ENCODE results near the gene CDCA3.

CDCA3 gene

GRCh38 chr12:6831450-6831995 is 19.6 kb downstream of the CDCA3 start:
- DNase-seq = no peak

GRCh38 chr12:6830999-6831398 is 20.1 kb downstream of the CDCA3 start:
- no peak for DNase-seq

- no peak for DNase-seq
Measured at GRCh38 chr12:6830286-6830890, 20.7 kb downstream of the CDCA3 start.

- DNase-seq = no peak
Measured at GRCh38 chr12:6829536-6830220, 21.4 kb downstream of the CDCA3 start.

GRCh38 chr12:6828781-6829535 is 22.1 kb downstream of the CDCA3 start:
- DNase-seq = peak in 1 of 2 experiments; percentile 34

GRCh38 chr12:6827982-6828780 is 22.9 kb downstream of the CDCA3 start, which contains the start of gene P3H3:
TSS of gene P3H3 (plus strand) at chr12:6828407. CDS start at chr12:6828441, 34 bp downstream.
- DNase-seq = no peak

- DNase-seq = peak; percentile 43 to 48
Measured at GRCh38 chr12:6827437-6827911, 23.6 kb downstream of the CDCA3 start.

- DNase-seq = no peak
Measured at GRCh38 chr12:6826734-6827436, 24.2 kb downstream of the CDCA3 start.

- DNase-seq = no peak
Measured at GRCh38 chr12:6826125-6826733, 24.9 kb downstream of the CDCA3 start.

GRCh38 chr12:6825398-6826124 is 25.5 kb downstream of the CDCA3 start:
- peak; percentile 77 to 83 for DNase-seq

- no peak for DNase-seq
Measured at GRCh38 chr12:6824901-6825381, 26.1 kb downstream of the CDCA3 start.

GRCh38 chr12:6824085-6824775 is 26.9 kb downstream of the CDCA3 start:
- DNase-seq = no peak

GRCh38 chr12:6823182-6824084 is 27.7 kb downstream of the CDCA3 start:
- DNase-seq = no peak

- DNase-seq = no peak
Measured at GRCh38 chr12:6822426-6823135, 28.5 kb downstream of the CDCA3 start.

- no peak for DNase-seq
Measured at GRCh38 chr12:6821591-6822425, 29.3 kb downstream of the CDCA3 start, which contains the start of gene GPR162. TSS of gene GPR162 (plus strand) at chr12:6821821. CDS start at chr12:6823899, 2,078 bp downstream.

- no peak for DNase-seq
Measured at GRCh38 chr12:6820166-6820565, 30.9 kb downstream of the CDCA3 start.

All from activated CD4-positive, alpha-beta T cell treated with anti-CD3 and anti-CD28 coated beads, Interleukin-2, amount 50 U/mL, for 4 hours (primary cell).